GM18511 (cell line): ENCODE data around the gene NAT8L.

Experiments
- ATAC-seq: cut with Tn5 transposase; IDR thresholded peaks from one replicate; pipeline ENCODE4 v1.9.1; 2021; ENCODE audit warnings: mild to moderate bottlenecking, moderate library complexity; ENCODE audit not compliant: unreplicated experiment

Gene NAT8L

GRCh38 chr4:2045518-2045951, 13.6 kb upstream of the NAT8L start:
- no peak for ATAC-seq

DNA sequence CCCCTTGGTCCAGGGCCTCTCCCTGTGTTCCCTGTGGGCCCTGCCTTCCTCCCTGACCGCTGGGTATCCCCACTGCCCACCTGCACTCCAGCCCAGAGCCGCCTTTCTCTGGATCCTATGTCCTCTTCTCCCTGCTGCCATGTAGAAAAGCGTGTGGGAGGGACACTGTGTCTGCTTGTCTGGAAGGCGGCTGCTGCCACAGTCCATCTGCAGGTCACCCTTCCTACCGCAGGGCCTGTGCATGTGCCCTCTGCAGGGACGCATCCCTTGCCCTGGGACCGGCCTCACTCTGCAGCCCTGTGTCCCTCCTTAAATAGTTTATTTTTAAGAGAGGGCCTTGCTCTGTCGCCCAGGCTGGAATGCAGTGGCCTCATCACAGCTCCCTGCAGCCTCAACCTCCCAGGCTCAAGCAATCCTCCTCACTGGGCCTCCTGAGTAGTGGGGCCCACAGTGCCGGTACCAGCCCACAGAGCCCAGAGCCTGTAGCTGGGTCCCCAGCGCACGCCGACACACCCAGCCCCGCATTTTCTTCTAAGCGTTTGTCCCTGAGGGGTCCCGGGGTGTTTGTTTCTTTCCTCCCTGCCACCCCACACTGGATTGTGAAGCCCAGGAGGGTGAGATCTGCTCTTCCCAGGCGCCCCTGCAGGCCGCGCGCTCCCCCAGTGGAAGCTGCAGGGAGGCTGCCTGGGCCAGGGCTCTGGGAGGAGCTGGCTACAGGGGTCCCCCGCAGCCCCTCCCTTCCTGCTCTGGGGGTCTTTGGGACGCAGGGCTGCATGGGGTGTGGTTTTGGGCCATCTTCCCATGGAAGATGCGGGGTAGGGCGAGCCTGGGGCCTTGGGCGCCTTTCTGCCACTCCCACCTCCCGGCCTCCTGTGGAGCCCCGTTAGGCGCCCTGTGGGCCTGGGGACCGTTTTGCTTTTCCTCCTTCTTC, 12.8 kb upstream of the NAT8L start:
- no peak for ATAC-seq

DNA sequence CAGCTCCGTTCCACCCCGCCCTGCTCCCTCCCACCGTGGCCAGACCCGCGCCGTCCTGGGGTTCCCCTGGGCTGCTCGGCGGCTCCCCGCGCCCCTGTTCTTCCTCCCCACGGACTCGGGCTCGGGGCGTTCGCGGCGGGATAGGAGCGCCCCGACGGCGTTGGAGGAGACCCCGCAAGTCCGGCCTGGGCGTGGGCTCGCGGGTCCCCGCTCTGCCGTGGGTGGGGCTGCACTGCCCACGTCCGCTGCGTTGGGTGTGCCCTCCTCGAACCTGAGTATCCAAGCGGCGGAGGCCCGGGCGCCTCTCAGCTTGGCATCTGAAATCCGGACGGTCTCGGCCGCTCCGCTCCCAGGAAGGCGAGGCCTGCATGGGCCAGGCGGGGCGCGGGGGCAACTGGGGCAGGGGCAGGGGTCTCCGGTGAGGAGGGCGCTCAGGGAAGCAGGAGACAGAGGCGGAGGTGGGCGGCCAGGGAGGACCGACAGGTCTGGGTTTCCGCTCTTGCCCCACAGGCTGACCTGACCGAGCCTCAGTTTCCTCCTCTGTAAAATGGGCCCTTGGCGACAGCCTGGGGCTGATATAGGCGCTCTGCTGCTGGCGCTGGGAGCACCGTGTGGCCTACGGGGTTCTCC, 12.0 kb upstream of the NAT8L start:
- ATAC-seq, result no peak

DNA sequence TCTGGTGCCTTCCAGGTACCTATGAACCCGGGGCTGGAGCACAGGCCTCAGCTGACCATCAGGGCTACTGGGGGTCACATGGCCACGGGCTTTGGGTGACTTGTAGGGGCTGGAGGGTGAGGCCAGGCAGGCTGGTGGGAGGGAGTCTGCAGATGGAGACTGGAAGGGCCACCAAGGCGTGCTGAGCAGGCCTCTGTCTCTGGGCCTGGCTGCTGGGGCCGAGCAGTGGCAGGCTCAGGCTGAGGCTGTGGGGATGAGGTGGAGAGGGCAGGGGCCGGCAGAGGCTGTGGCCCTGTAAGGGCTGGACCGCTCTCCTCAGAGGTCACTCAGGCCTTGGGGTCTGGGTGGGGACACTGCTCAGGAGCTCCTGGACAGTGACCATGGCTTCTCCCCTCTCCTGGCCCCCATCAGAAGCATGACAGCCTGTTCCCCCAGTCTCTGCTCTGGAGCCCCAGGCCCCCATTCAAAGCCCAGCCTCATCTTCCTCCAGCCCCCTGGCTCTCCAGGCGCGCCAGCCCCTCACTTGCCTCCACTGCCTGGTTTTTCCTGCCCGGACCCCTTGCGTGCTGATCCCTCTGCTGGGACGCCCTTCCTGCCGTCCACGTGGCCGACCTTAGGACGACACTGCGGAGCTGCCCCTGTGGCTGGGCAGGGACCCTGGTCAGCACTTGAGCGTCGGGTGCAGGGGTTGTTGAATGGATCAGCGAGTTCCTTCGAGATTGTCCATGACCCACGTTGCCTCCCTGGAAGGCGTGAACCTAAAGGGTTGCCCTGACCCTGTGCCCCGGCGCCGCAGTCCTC, 11.1 kb upstream of the NAT8L start:
- ATAC-seq, result no peak

DNA sequence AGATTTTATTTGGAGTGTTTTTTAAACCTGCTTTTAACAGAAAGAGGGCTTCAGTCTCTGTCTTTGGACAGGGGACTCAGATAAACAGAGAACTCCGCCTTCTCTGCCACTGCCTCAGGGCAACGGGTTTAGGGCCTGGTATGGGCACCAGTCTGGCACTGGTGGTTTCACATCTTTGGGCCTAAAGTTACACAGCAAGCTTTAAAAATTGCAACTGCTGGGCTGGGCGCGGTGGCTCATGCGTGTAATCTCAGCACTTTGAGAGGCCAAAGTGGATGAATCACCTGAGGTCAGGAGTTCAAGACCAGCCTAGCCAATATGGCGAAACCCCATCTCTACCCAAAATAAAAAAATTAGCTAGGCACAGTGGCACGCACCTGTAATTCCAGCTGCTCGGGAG, 10.3 kb upstream of the NAT8L start:
- no peak for ATAC-seq

DNA sequence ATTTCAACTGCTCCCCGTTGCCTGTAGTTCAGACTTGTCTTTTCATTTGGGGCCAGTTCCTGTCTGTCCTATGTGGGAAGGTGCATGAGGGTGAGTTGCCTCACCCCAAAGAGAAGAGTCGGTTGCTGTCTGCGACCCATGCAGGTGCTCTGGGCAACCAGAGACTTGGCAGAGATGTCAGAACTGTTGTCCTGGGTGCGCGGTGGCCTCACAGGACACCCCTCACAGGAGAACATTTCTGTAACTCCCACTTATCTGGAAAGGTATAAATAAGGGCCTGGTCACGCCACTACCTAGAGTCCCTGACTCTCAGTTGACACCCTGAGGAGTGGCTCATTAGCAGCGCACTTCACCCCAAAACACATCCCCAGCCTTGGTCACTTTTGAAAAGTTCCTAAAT, 9.7 kb upstream of the NAT8L start:
- ATAC-seq, result no peak

DNA sequence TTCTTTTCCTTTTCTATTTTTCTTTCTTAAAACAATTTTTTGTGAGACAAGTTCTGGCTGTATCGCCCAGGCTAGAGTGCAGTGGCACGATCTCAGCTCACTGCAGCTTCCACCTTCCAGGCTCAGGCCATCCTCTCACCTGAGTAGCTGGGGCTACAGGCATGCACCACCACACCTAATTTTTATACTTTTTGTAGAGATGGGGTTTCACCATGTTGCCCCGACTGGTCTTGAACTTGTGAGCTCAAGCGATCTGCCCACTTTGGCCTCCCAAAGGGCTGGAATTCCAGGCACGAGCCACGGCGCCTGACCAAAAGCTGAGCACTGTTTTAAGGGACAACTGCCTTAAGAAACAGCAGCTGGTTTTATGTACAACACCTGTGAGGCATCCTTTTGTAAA, 9.3 kb upstream of the NAT8L start:
- ATAC-seq, result no peak

DNA sequence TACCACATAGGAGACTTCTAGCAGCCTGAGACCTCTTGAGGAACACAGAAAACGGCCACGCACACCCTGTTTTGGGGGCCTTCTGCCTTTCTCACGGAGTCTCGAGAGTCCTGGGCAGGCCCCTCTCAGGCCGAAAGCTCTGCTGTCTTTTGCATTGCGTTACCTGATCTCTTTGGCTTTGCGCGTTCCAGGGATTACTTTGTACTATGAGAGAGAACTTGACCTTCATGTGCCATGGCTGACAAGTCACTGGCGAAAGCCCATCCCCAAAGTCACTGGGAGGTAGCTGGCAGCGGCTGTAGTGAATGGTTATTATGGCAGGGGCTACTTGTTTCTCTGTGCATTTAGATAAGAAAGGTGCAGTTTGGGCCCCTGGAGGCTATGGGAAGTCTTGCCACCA, 8.0 kb upstream of the NAT8L start:
- no peak for ATAC-seq

GRCh38 chr4:2054217-2054616, 4.9 kb upstream of the NAT8L start:
- no peak for ATAC-seq

GRCh38 chr4:2057382-2058065, 1.6 kb upstream of the NAT8L start:
- no peak for ATAC-seq

GRCh38 chr4:2058264-2059045, 672 bp upstream of the NAT8L start:
- ATAC-seq, result no peak

GRCh38 chr4:2059726-2060602, 837 bp downstream of the NAT8L start:
- ATAC-seq, result no peak

GRCh38 chr4:2060611-2061185, 1.6 kb downstream of the NAT8L start:
- no peak for ATAC-seq

- ATAC-seq, result no peak
These were observed 2.3 kb downstream of the NAT8L start for GRCh38 chr4:2061186-2062131.

- ATAC-seq, result no peak
These were observed 3.2 kb downstream of the NAT8L start for GRCh38 chr4:2062168-2062807.

- no peak for ATAC-seq
These were observed 3.8 kb downstream of the NAT8L start for GRCh38 chr4:2062808-2063524.
